HT-29 (cell line): Measurements from ENCODE around the gene DCAF17. TPM values are rescaled to one million over a fixed set of nuclear protein-coding genes. Genes with fewer than 3 reads are reported as not detected.
"Not testable (repeated sequence)": the region's sequence is repeated elsewhere in the genome, so short reads cannot be mapped to it uniquely, and the experiment has no call there.

Source experiments
- DNase-seq: peaks from one replicate; pipeline ENCODE4 v3.0.0-alpha.2; 2015; ENCODE audit warnings: low spot score
- total RNA-seq: library from RNA; depleted of rRNA; stranded (reverse); fragments of >200 nt; shearing (Covaris generic); gene quantifications from 2 replicates; pipeline ENCODE4 v1.2.3, GENCODE V29; 2014

The DCAF17 gene
- total RNA-seq, 1 experiment from 2014 or later, result 3.8 TPM

DNA sequence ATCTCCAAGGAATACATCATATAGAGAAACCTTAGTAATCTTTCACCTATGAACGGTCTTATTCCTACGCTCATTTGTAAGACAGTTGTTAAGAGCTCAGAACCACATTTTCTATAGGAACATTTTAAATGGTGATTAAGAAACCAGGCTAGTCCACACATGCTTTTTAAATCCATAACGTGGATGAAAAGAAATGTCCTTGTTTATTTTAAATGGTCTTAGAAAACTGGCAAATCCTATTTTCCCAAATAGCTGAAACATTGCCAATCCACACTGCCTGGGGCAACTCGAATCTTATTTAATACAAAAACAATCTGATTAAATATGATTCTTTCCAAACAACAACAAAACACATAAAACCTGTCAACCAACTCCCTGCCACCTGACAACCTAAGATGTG lies 23.9 kb upstream of the DCAF17 start:
- no peak for DNase-seq

DNA sequence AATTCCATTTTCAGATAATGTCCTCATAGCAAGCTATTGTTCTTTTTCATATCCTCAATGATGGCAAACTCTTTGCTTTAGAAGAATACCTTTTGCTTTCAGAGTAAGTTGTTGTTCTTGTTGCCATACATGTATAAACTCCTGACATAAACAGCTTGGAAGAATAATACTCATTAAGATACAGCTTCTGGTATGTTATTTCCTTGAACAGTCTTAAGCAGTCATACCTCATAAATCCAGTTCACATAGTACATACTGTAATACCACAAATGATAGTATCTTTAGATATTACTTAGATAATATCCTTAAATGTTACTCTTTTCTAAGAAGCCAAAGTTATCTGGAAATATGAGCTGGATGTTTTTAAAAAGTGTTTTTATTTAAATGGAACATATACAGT lies 23.4 kb upstream of the DCAF17 start:
- DNase-seq, result no peak

DNA sequence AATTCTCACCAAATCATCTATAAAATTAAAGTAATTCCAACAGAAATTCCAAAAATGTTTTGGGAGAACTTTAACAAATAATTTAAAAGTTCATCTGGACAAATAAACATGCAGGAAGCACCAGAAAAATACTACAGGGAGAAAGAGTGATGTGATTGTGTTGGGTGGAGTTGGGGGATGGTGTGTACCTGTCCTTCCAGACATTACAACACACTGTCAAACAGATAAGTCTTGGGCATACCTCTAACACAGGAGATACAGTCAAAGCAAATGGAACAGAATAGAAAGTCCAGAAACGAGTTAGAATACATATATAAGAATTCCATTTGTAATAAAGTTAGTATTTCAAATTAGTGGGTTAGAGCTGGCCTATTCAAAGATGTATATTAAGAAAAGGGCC lies 22.8 kb upstream of the DCAF17 start:
- DNase-seq, result no peak

DNA sequence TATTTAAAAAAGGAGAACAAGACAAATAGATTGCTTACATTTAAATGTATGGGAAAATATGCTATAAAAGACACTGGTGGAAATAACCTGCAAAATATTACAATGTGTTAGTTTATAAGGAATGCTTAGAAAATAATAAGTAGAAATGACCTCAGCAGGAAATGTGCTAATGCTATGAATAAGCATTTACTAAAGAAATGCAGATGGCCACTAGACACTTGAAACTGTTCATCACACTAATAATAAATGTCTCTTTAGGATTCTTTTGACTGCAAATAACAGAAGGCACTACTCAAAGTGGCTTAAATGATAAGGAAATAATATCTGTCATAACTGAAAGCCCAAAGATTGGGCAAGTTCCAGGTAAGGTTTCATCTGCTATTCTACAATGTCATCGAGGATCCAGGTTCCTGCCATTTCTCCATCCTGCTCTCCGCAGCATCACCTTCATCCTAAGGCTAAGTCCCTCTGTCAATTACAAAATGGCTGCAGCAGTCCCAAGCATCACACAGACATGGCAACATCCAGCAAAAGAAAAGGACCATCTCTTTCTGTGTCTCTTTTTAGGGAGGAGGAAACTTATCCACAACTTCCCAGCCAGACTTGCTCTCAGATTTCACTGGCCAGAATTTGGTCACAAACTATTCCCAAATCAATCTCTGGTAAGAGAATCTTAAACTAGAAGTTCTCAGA lies 22.1 kb upstream of the DCAF17 start:
- no peak for DNase-seq

DNA sequence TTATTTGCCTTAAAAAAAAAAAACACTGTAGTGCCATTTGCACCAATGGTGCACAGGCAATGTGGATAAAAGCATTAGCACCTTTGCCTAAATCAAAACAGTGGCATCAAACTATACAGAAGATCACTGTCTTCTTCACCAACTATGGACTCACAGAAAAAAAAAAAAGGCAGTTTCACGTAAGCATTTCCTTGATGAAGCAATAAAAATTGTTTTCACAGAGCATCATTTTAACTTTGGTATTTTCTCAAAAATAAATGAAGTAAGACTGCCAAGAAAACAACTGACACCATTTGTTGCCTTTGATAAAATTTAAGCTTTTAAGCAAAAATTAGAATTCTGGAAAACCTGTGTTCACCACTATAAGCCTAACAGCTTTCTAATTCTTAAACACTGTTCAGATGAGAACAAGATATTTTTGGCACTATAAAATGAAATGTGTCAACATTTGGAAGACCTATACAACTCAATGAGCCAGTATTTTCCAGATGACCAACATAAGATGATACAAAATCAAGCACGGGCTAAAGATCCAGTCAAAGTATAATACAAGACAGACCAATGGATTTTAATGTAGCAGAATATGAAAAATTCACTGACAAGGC lies 21.4 kb upstream of the DCAF17 start:
- no peak for DNase-seq

DNA sequence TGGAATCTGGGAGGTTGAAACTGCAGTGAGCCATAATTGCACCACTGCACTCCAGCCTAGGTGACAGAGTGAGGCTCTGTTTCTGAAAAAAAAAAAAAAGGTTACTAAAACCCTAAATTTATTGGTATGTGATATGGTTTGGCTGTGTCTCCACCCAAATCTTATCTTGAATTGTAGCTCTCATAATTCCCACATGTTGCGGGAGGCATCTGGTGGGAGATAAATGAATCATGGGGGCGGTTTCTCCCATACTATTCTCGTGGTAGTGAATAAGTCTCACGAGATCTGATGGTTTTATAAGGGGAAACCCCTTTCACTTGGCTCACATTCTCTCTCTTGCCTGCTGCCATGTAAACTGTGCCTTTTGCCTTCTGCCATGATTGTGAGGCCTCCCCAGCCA lies 19.4 kb upstream of the DCAF17 start:
- not testable (repeated sequence) for DNase-seq

DNA sequence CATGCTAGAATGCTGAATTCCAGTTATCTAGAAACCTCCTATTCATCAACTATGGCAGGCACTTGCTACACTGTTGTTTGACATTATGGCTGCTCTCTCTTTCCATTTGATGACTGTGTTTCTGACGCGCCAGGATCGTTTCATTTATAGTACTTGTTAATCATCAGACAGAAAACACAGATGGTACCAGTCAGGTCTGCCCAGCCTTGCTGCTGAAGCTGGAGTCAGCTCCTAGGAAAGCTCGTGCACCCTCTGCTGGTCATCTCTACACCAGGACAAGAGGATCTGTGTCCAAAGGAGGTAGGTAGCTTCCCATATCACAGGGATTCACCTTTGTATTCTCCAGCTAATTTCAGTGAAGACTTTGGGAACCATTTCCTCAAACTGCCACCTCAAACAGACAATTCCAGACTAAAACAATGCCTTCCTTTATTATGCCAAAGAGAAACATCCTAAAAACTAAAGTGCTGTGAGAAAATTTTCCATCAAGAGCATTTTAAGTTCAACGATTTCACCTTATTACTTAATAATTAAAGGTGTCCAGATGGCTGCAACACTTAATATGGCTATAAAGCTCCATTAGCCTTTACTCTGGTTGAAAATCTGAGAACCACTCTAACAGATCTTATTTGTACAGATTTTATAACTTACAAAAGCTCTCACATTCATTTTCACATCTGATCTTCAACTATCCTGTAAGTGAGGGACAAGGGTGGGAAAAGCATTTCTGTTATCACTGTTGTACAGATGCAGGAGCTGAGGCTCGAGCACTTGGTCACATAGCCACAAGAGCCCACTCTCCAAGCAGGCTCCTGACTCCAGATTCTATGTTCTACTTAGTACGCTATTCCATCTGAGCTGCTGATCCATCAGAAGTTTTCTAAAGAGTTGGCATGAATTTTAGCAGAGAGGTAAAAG lies 17.8 kb upstream of the DCAF17 start:
- peak; percentile 96 for DNase-seq

DNA sequence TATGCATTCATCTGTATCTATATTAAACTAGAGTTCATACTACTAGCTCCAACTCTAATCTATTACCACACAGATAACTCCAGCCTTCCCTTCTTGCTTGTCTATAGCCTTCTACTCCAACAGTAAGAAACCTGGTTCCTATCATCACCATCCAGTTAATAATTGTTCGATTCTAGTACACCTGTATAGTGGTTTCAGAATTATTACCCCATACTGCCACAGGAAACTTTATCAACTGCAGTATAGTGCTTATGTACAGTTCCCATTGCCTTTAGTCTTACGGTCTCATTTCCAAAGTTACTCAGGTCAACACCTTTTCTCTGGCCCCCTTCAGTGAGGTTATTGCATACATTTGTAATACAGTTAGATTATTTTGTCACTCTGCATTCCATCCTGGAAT lies 14.7 kb upstream of the DCAF17 start:
- no peak for DNase-seq

DNA sequence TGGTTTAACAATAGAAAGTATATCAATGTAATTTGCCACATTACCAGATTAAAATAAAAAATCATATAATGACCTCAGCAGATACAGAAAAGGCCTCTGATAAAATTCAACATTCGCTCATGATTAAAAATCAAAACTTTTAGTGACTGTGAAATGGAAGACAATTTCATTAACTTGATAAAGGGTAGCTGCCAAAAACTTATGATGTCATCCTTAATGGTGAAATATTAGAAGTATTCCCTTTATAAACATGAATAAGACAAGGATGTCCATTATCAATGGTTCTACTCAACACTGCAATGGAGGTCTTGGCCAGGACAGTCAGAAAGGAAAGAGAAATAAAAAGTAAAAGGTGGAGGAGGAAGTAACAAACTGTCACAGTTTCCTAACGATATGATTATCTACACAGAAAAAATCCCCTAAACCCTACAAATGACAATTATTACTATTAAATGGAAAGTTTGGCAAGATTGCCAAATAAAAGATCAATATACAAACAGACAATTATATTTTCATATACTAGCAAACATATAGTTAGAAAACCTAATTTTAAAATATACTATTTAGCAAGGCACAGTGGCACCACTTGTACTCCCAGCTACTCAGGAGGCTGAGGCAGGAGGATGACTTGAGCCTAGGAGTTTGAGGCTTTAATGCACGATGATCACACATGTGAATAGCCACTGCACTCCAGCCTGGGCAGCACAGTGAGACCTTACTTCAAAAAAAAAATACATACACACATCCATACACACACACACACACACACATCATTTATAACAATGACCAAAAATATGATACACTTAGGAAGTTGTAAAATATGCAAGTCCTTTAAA lies 13.1 kb upstream of the DCAF17 start:
- DNase-seq, result no peak

DNA sequence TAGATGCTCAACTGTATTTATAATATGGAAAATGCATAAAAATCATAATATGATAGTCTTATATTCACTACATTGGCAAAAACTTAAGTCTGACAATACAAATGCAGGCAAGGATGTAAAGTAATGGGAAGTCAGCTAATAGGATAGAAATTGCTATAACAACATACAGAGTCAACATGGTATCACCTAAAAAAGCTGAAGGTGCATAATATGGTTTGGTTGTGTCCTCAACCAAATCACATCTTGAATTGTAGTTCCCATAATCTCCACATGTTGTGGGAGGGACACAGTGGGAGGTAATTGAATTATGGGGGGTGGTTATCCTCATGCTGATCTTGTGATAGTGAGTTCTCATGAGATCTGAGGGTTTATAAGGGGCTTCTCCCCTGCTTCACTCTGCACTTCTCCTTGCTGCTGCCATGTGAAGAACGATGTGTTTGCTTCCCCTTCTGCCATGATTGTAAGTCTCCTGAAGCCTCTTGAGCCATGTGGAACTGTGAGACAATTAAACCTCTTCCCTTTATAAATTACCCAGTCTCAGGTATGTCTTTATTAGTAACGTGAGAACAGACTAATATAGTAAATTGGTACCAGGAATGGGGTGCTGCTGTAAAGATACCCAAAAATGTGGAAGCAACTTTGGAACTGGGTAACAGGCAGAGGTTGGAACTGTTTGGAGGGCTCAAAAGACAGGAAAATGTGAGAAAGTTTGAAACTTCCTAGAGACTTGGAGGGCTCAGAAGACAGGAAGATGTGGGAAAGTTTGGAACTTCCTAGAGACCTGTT lies 11.1 kb upstream of the DCAF17 start:
- DNase-seq, result not testable (repeated sequence)

DNA sequence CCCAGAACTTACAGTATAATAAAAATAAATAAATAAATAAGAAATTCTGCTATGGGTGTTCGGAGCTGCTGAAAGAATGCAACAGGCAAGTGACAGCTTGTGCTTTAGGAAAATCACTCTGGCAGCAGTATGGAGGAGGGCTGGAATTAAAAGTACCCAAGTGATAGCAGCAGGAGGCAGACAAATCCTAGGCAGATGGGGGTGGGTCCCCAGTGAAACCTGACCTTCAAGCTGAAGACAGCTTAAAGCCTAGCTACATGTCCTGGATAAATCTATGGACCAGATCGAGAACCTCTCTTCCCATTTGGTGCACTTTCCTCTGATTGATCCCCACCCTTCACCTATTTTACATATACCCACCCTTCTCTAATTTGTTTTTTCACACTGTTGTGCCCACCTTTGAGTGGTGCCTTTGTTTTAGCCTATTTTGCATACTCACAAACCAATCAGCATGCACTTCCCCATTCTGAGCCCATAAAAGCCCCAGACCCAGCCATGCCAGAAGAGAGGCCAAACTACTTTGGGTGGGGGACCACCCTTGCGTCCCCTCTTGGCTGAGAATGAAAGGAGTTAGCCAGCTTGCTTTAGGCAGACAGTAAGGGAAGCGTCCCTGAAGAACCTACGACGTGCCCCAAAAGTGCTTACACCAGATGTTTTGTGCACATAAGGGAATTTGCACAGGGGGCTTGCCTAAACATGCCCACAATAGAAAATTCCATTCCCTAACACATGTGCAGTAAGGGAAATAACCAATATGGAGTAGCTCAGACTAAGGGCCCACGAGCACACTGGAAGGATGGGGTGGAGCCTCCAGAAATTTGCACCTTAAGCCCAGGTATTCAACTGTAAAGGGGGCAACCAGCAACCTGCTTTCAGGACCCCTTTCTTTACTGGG lies 3.3 kb upstream of the DCAF17 start:
- DNase-seq, result no peak

DNA sequence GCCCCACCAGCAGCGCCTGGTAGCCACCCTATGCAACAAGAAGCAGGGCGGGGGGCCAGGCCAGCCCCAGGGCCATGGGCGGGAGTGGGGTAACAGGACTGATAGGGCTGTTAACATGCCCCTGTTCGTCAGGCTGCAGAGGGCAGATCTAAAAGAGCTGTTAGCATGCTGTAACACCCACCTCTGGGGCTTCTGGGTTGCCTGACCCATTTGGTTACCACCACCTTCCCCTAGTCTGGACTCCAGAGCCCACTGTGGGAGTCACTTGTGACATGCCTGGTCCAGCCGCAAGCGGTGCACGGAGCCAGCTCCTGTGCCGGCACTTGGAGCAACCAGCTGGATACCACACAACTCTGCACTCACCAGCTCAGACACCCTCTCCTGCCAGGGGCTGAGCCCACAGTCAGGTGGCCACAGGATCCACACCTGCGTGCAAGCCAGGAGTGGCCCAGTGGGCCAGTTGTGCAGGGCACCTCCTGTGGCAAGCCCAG lies 2.3 kb upstream of the DCAF17 start:
- no peak for DNase-seq

DNA sequence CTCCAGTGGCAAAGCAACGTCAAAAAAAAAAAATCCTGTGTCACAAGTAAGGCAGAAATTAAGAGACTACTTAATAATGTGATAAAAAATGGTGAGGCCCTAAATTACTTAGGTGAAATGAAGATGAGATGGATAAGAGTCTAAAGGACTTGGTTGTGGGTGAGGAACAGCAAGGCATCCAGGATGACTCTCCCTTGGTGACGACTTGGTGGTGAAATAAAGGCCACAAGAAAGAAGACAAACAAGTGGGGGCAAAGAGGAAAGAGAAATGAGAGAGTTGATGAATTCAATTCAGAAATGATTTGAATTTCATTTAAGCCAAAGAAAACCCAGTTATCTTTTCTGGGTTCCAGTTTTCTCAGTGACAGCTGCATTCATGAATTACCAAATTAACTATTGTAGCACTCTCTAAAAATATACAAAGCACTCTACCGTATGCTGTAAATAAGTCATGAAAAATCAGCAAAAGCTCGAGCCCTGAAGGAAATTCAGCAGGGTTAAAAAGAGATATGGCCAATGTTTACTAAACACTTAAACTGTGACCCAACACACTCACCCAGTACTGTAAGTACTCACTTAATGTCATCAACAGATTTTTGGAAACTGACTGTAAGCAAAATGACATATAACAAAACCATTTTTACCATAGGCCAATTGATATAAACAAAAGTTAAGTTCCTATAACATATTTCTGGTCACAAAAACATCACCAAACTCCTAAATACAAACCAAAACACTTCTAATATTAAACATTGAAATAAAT lies 1.6 kb upstream of the DCAF17 start:
- DNase-seq, result no peak

DNA sequence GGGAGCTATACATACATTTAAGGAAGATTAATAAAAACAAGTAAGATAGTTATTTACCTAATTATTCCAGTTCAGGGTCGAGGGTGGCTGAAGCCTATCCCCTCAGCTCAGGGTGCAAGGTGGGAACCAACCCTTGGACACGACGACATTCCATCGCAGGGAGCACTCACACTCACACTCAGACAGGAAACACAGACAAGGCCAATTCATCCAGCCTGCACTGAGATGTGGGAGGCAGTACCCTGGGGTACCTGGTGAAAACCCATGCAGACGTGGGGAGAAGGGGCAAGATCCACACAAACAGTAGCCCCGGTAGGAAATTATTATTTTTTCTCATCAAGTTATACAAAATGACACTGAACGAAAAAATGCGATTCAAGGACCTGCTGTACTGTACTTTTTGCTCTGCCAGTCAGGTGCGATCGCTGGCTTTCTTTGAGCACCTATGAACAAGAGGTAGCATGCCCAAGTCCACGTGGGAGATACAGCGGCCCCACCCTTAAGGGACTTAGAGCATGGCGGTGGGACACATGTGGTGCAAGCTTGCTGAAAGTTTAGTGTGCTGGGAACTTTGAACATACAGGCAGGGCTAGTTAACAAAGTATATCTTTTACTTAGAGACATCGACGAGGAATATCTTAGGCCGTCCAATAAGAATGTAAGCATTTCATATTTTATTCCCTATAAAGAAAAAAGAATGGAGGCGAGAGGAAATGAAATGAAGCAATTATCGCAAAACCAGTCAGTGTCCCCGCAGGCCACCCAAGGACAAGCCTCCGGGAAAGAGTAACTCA lies 860 bp upstream of the DCAF17 start:
- DNase-seq, result peak; percentile 84

DNA sequence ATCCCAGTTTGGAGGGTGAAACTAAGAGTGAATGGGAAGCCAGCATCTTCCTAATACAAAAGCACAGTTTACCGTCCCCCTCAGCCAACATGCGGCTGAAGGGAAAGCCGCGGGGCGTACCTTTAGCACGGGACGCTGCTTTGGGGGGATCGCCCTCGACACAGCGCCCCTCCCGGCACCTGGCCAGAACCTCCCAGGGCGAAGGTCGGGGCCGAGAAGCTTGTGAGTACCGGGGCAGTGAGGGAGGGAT lies 338 bp upstream of the DCAF17 start, which contains the start of gene METTL8:
Gene METTL8, minus strand, starts transcription at position 228 of the 250 bp plus-strand sequence. CDS start 41,805 bp downstream, outside the sequence.
- DNase-seq, result no peak

DNA sequence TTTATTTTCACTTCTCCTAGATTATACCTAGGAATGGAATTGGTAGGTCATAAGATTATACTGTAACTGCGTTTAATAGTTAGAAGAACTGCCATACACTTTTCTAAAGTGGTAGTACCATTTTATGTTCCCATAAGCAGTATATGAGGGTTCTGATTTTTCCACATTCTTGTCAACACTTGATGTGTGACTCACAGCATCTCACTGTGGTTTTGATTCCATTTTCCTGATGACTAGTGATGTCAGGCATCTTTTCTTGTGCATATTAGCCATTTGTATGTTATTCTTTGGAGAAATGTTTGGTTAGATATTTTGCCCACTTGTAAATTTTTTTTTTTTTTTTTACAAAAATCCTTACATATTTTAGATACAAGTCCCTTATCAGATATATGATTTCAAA lies 2.3 kb downstream of the DCAF17 start:
- DNase-seq, result no peak

DNA sequence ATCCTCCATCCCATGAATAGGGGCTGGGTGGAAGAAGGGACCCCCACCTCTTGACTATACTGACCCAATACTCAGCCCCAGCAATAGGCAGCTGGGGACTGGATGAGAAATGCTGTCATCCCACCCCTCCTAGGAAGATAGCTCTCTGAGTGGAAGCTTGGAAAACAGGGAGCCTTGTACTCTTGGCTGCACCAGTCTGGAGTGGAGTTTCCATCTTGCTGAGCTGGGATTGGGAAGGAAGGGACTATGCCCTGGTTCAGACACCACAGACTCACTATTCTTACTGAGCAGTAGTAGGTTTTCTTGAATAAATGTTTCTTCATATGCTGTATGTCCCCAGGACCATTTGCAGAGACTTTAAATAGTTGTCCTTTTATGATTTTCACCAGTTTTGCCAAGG lies 7.4 kb downstream of the DCAF17 start:
- no peak for DNase-seq

DNA sequence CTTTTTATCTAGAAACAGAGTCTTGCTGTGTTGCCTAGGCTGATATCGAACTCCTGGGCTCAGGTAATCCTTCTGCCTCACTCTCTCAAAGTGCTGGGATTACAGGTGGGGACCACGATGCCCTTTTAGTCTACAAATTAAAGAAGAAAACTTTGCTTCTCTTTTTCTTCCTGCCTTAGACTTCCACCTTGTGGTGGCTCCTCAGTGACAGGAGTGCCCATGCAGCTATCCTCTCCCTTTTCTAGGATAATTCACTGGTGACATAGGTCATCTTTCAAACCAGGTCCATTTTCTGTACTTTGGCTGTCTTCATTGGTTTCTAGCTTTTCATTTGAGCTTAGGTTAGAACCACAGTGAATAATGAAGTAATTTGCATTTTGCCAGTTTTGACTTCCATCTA lies 13.6 kb downstream of the DCAF17 start:
- DNase-seq, result no peak
